PFSK-1 (cell line): ENCODE data around the gene FAF1.

Experiments used
- FOXP2 ChIP-seq: optimal IDR thresholded peaks from 2 replicates; pipeline ENCODE3; 2011; ENCODE audit warnings: borderline replicate concordance, control low read depth, inconsistent platforms; ENCODE audit not compliant: insufficient read depth; ENCODE audit errors: extremely low read length, extremely low read depth
- POLR2AphosphoS5 ChIP-seq: IDR thresholded peaks from 2 replicates; pipeline ENCODE4 v1.6.1; 2012; ENCODE audit warnings: low read depth, mild to moderate bottlenecking, control low read depth, low read length, moderate library complexity
- REST ChIP-seq, 2 experiments: IDR thresholded peaks; 2 replicates each; pipeline versions ENCODE4 v1.6.1 to v1.8.0; 2011 to 2012; ENCODE audit warnings: low read depth in 2 of 2, low read length in 2 of 2, control low read depth in 1 of 2, inconsistent platforms in 1 of 2, mild to moderate bottlenecking in 1 of 2, moderate library complexity in 1 of 2; ENCODE audit not compliant: insufficient read depth in 1 of 2
- SIN3A ChIP-seq: IDR thresholded peaks from 2 replicates; pipeline ENCODE4 v1.6.1; 2012; ENCODE audit warnings: mild to moderate bottlenecking, low read length, moderate library complexity, borderline replicate concordance; ENCODE audit not compliant: insufficient read depth
- TAF1 ChIP-seq: IDR thresholded peaks from 2 replicates; pipeline ENCODE4 v1.6.1; 2012; ENCODE audit warnings: low read length, control low read depth, borderline replicate concordance; ENCODE audit not compliant: insufficient read depth

FAF1 gene

GRCh38 chr1:50474859-50475809, 484.9 kb downstream of the FAF1 start:
- no peak for TF ChIP-seq TAF1
- no peak for TF ChIP-seq REST (IDR thresholded peaks at IDR 0.05; ENCODE audit: insufficient read depth in 1 of 2, low read depth in 2 of 2, low read length in 2 of 2)
- TF ChIP-seq FOXP2 = no peak
- TF ChIP-seq SIN3A = no peak
- TF ChIP-seq POLR2AphosphoS5 = no peak

- TF ChIP-seq POLR2AphosphoS5 = no peak
These were observed 486.6 kb downstream of the FAF1 start for GRCh38 chr1:50473513-50473912.

GRCh38 chr1:50471967-50472366, 488.1 kb downstream of the FAF1 start:
- TF ChIP-seq TAF1 = no peak
- TF ChIP-seq SIN3A = no peak
- no peak for TF ChIP-seq REST (IDR thresholded peaks at IDR 0.05; ENCODE audit: insufficient read depth in 1 of 2, low read depth in 2 of 2, low read length in 2 of 2)
- TF ChIP-seq FOXP2 = no peak
- no peak for TF ChIP-seq POLR2AphosphoS5

DNA sequence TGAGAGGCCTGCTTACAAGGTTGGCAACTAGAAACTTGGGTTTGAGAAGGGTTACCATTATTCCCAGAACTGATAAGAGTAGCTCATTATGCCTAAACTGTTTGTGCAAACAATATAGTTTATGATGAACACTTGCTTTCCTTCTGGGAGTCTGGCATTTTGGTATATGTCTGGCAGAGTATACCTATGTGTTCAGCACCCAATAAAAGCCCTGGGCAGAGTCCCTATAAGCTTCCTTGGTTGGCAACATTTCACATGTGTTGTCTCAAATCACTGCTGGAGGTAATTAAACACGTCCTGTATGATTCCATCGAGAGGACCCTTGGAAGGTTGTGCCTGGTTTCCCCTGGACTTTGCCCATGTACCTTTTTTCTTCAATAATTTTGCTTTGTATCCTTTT, 497.1 kb downstream of the FAF1 start:
- no peak for TF ChIP-seq REST (IDR thresholded peaks at IDR 0.05; ENCODE audit: insufficient read depth in 1 of 2, low read depth in 2 of 2, low read length in 2 of 2)
- no peak for TF ChIP-seq POLR2AphosphoS5
- no peak for TF ChIP-seq SIN3A
- no peak for TF ChIP-seq TAF1
- no peak for TF ChIP-seq FOXP2

DNA sequence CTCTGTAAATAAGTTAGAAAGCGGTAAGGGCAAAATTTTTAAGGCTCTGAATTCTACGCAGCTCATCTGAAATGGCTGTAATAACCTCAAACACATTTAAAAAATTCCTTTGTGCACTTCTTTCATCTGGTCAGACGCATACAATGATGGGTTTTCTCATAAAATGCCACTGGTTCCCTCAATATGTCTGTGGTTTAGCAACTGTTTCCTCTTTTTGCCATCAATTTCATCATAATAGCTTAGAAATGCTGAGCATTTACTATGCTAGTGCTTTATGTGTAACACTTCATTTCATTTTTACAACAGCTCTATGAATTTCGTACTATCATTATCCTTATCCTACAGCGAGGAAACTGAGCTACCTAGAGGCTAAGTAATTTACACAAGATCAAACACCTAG, 501.6 kb downstream of the FAF1 start:
- TF ChIP-seq POLR2AphosphoS5 (no peak), FOXP2 (no peak), TAF1 (no peak), SIN3A (no peak), REST (IDR thresholded peaks at IDR 0.05; ENCODE audit: insufficient read depth in 1 of 2, low read depth in 2 of 2, low read length in 2 of 2) (no peak)
